ENCODE results near the gene IGF2BP3.

GRCh38 chr7:23347033-23347681 is 123.1 kb downstream of the IGF2BP3 start:
- TF ChIP-seq CTCF (IDR thresholded peaks at IDR 0.05) (no peak), POLR2A (IDR thresholded peaks at IDR 0.05) (no peak), POLR2AphosphoS5 (IDR thresholded peaks at IDR 0.05) (no peak)

Measured in breast epithelium (tissue), 3 donors.